B cell (primary cell): Measurements from ENCODE around the gene CHAF1B. TPM values are rescaled to one million over a fixed set of nuclear protein-coding genes. Genes with fewer than 3 reads are reported as not detected.

ENCODE experiments used
- ATAC-seq: fragments of 200-7000 bp; cut with Tn5 transposase; one replicate; pipeline ENCODE4 v1.10.0; 2021; ENCODE audit warnings: low read depth, mild to moderate bottlenecking, moderate number of reproducible peaks, moderate library complexity
- CTCF ChIA-PET: fragments of 350-600 bp; sonication (Branson Sonifier 250); formaldehyde crosslinking; loops from one replicate; lab custom pipeline; 2021; ENCODE audit warnings: antibody characterized with exemption, inconsistent platforms; lab: Charles Lee
- POLR2A ChIA-PET: fragments of 350-600 bp; sonication (Branson Sonifier 250); formaldehyde crosslinking; loops from one replicate; lab custom pipeline; 2021; ENCODE audit warnings: antibody characterized with exemption; lab: Charles Lee
- DNase-seq: peaks from one replicate; pipeline ENCODE4 v3.0.0; 2013
- H2AFZ ChIP-seq: 2 replicates; pipeline ENCODE4 v1.6.1; 2012; ENCODE audit warnings: mild to moderate bottlenecking, low read depth, low read length; ENCODE audit not compliant: insufficient read depth, poor library complexity, severe bottlenecking
- H3K27ac ChIP-seq, 2 donors: 1 replicate in 1 of 2; 2 replicates in 1 of 2; pipeline ENCODE4 v1.5.1; 2012 to 2013; ENCODE audit warnings: low read length in 2 of 2, mild to moderate bottlenecking in 2 of 2, moderate library complexity in 1 of 2
- H3K27me3 ChIP-seq, 4 experiments: fragments of 200-600 bp in 1 of 4; sonication (generic) in 1 of 4; replicated peaks in 1 of 4; 1 replicate in 2 of 4; 2 replicates in 2 of 4; pipeline versions ENCODE4 v1.6.1 to v1.7.0; 2013 to 2016; ENCODE audit warnings: low read length in 3 of 4, mild to moderate bottlenecking in 2 of 4, mixed read lengths in 1 of 4, moderate library complexity in 1 of 4; ENCODE audit not compliant: insufficient read depth in 4 of 4, control insufficient read depth in 3 of 4; ENCODE audit errors: control extremely low read depth in 1 of 4
- H3K36me3 ChIP-seq, 2 experiments: replicated peaks in 1 of 2; 1 replicate in 1 of 2; 2 replicates in 1 of 2; pipeline versions ENCODE4 v1.6.1 to v1.7.1; 2013; ENCODE audit warnings: low read length in 1 of 2; ENCODE audit not compliant: insufficient read depth in 2 of 2, control insufficient read depth in 1 of 2; ENCODE audit errors: control extremely low read depth in 1 of 2, extremely low read depth in 1 of 2
- H3K4me1 ChIP-seq, 2 donors: fragments of 200-600 bp in 1 of 2; sonication (generic) in 1 of 2; 1 replicate in 1 of 2; 2 replicates in 1 of 2; pipeline versions ENCODE4 v1.5.1 to v1.6.1; 2013 to 2017; ENCODE audit warnings: low read length in 2 of 2; ENCODE audit not compliant: control insufficient read depth in 2 of 2, insufficient read depth in 2 of 2
- H3K4me2 ChIP-seq: replicated peaks from 2 replicates; pipeline ENCODE3; 2012; ENCODE audit warnings: mild to moderate bottlenecking, low read depth, low read length; ENCODE audit not compliant: poor library complexity, severe bottlenecking
- H3K4me3 ChIP-seq, 5 experiments: fragments of 200-600 bp in 1 of 5; sonication (generic) in 1 of 5; 1 replicate in 3 of 5; 2 replicates in 2 of 5; pipeline versions ENCODE4 v1.5.1 to v1.7.0; 2011 to 2016; ENCODE audit warnings: low read length in 4 of 5, mild to moderate bottlenecking in 4 of 5, low read depth in 2 of 5, control low read depth in 1 of 5, moderate library complexity in 1 of 5; ENCODE audit not compliant: insufficient read depth in 1 of 5; ENCODE audit errors: control extremely low read depth in 1 of 5, extremely low read depth in 1 of 5
- H3K79me2 ChIP-seq: fragments of 200-600 bp; sonication (generic); one replicate; pipeline ENCODE4 v1.6.0; 2016; ENCODE audit warnings: low read length; ENCODE audit not compliant: control insufficient read depth, insufficient read depth
- H3K9ac ChIP-seq: fragments of 200-600 bp; sonication (generic); 2 replicates; pipeline ENCODE4 v1.6.1; 2017; ENCODE audit warnings: mild to moderate bottlenecking, low read length, moderate library complexity
- H3K9me3 ChIP-seq, 3 donors: one replicate each; pipeline versions ENCODE4 v1.6.1 to v1.7.1; 2013; ENCODE audit warnings: low read length in 2 of 3; ENCODE audit not compliant: control insufficient read depth in 2 of 3, insufficient read depth in 1 of 3; ENCODE audit errors: control extremely low read depth in 1 of 3
- H4K20me1 ChIP-seq: 2 replicates; pipeline ENCODE4 v1.6.0; 2012; ENCODE audit warnings: mild to moderate bottlenecking, low read length; ENCODE audit not compliant: insufficient read depth, control insufficient read depth, poor library complexity, severe bottlenecking
- H3K27ac Mint-ChIP-seq: one replicate; pipeline ENCODE4 v1.8.0; 2021; ENCODE audit warnings: mixed read lengths
- H3K27me3 Mint-ChIP-seq: one replicate; pipeline ENCODE4 v1.8.0; 2021; ENCODE audit warnings: mixed read lengths
- H3K4me1 Mint-ChIP-seq: one replicate; pipeline ENCODE4 v1.8.0; 2021; ENCODE audit warnings: mixed read lengths
- H3K4me3 Mint-ChIP-seq: one replicate; pipeline ENCODE4 v1.8.0; 2021; ENCODE audit warnings: mixed read lengths
- H3K9me3 Mint-ChIP-seq: one replicate; pipeline ENCODE4 v1.8.0; 2022; ENCODE audit warnings: mixed read lengths; ENCODE audit not compliant: insufficient read depth
- EZH2 ChIP-seq: IDR thresholded peaks from 2 replicates; pipeline ENCODE4 v1.6.1; 2012; ENCODE audit warnings: borderline replicate concordance, low read depth, mild to moderate bottlenecking, moderate library complexity, low read length; ENCODE audit not compliant: insufficient read depth, poor library complexity, severe bottlenecking
- WGBS: methylation state at CpG from one replicate; pipeline ENCODE4 v1.1.5; 2013; ENCODE audit warnings: missing lambda C conversion rate; ENCODE audit not compliant: insufficient coverage; 5-methylcytosine and 5-hydroxymethylcytosine counted together
- intact Hi-C: fragments of 100-400 bp; cut with micrococcal nuclease; formaldehyde crosslinking; loops from one replicate; pipeline ENCODE4 v1.10.0; 2022
- polyA plus RNA-seq: library from polyadenylated mRNA; depleted of rRNA; stranded (reverse); fragments of >200 nt; gene quantifications from 2 replicates; pipeline ENCODE4 v1.2.3, GENCODE V29; 2012
- total RNA-seq, 2 donors: library from RNA; stranded (reverse); fragments of 120-200 nt in 1 of 2; gene quantifications; 1 replicate in 1 of 2; 2 replicates in 1 of 2; pipeline versions ENCODE4 v1.2.3 to v1.2.4, GENCODE V29; 2013 to 2022
- TF ChIP-seq, protein P1 (sequence below): fragments of 200-600 bp; IDR thresholded peaks from one replicate; pipeline ENCODE4 v1.8.0; 2022; ENCODE audit warnings: antibody characterized with exemption, mild to moderate bottlenecking

Gene CHAF1B
- total and polyA plus RNA-seq, 2 donors (not counting 1 experiment from before 2014, with no cell fraction given), result 1.1 to 1.9 TPM

DNA sequence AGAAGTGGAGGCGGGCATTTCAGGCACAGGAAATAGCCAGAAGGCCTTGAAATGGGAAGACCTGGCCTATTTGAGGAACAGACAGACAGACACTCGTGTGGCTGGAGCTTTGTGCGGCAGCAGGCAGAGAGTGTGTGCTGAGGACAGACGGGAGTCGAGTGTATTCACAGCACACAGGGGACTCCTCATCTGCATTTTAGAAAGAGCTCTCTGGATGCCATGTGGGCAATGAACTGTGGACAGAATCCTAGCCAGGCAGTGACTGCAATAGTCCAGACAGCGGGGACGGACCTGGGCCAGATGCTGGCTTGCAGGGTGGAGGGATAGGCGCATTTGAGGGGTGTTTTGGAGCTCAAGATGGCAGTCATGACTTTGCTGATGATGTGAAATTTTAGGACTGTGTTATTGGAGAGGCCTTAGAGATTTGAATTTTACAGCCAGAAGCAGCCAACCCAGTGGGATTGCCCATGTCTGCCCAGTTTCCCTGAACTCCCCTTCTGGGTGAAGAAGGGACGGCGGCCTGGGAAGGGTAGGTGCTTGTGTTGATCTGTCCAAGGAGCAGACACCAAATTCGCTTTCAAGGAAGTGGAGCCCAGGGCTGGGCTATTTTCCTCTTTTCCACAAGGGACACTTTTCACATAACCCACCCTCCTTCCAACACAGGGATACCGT is 43.7 kb downstream of the CHAF1B start:
- no peak for ATAC-seq
- peak overlapping the region; percentile 88 for H3K4me3 Mint-ChIP-seq
- Histone ChIP-seq H3K4me3 (no peak overlapping the region), H3K79me2 (no peaks in the 10 kb centered on the region), H3K9ac (no peak overlapping the region), H3K27ac (no peak overlapping the region), H3K4me1 (peaks cover 12 to 13% of the 10 kb centered on the region in 2 donors), H3K36me3 (no peaks in the 10 kb centered on the region), H3K9me3 (no peaks in the 10 kb centered on the region), H3K27me3 (peaks cover 0 to 22% (median 5%) of the 10 kb centered on the region in 4 experiments), H3K4me2 (no peak overlapping the region), H2AFZ (no peak overlapping the region), H4K20me1 (no peaks in the 10 kb centered on the region)
- ChIA-PET CTCF (no interaction called here), POLR2A (no interaction called here)
- peaks cover 29% of the 10 kb centered on the region for H3K27me3 Mint-ChIP-seq
- intact Hi-C loops, result no loop called here
- DNase-seq, result no peak
- peaks cover 20% of the 10 kb centered on the region for H3K4me1 Mint-ChIP-seq
- WGBS, result 88% methylated on average over 12 of the region's 12 CpGs
- peak overlapping the region; percentile 26 for H3K27ac Mint-ChIP-seq
- TF ChIP-seq EZH2, result no peak
- TF ChIP-seq, protein P1, sequence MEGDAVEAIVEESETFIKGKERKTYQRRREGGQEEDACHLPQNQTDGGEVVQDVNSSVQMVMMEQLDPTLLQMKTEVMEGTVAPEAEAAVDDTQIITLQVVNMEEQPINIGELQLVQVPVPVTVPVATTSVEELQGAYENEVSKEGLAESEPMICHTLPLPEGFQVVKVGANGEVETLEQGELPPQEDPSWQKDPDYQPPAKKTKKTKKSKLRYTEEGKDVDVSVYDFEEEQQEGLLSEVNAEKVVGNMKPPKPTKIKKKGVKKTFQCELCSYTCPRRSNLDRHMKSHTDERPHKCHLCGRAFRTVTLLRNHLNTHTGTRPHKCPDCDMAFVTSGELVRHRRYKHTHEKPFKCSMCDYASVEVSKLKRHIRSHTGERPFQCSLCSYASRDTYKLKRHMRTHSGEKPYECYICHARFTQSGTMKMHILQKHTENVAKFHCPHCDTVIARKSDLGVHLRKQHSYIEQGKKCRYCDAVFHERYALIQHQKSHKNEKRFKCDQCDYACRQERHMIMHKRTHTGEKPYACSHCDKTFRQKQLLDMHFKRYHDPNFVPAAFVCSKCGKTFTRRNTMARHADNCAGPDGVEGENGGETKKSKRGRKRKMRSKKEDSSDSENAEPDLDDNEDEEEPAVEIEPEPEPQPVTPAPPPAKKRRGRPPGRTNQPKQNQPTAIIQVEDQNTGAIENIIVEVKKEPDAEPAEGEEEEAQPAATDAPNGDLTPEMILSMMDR, result no peak
- no peaks in the 10 kb centered on the region for H3K9me3 Mint-ChIP-seq

DNA sequence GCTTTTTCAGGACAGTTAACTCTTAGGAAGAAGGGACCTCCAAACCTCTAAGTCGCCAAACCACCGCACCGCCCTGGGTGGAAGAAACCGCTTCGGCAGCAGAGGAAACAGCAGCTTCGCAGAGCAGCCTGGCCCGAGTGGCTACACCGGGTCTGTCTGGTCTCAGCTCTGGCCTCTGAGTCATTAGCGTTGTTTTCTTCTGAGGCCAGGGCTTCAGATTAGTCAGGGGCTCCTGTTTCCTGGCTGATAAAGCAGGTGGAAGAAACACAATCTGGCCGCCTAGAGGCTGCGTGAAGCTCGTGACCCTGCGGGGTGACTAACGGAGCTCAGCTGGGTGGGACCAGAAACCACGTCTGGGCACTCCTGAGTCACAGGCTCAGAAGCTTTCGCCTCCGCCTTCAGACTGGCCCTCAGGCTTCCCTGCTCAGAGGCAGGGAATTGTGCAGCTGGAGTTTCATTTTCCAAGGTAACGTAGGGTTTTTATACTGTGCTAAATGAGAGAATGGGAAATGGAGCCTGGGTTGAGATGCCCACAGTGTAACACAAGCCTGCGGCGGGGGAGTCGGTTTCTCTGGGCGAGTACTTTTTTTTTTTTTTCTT is 44.9 kb downstream of the CHAF1B start:
- H4K20me1 ChIP-seq, result no peaks in the 10 kb centered on the region
- Mint-ChIP-seq H3K9me3 (no peaks in the 10 kb centered on the region), H3K4me1 (peaks cover 20% of the 10 kb centered on the region), H3K27me3 (peaks cover 36% of the 10 kb centered on the region), H3K27ac (peak overlapping the region; percentile 95), H3K4me3 (peak overlapping the region; percentile 88)
- no peaks in the 10 kb centered on the region for H3K9me3 ChIP-seq
- no peak overlapping the region for H3K27ac ChIP-seq
- peak overlapping the region; percentile 67 for H3K4me2 ChIP-seq
- 5% methylated on average over 22 of the region's 22 CpGs for WGBS
- ATAC-seq, result peak; percentile 94
- H3K4me3 ChIP-seq, result peak overlapping the region in 4 of 5 experiments; percentile 0 to 50 (median 40)
- no peaks in the 10 kb centered on the region for H3K36me3 ChIP-seq
- H2AFZ ChIP-seq, result peak overlapping the region; percentile 72
- H3K79me2 ChIP-seq, result no peaks in the 10 kb centered on the region
- peaks cover 12 to 13% of the 10 kb centered on the region in 2 donors for H3K4me1 ChIP-seq
- ChIA-PET CTCF (interaction anchor here (0.6 to 1.1 kb wide), 4 partner anchors 9 to 305 kb away, joined by 3 to 4 read pairs (median 3); no protein-coding TSS in a partner anchor), POLR2A (interaction anchor here (0.5 kb wide), 1 partner anchor 291 kb away, joined by 9 read pairs; no protein-coding TSS in a partner anchor)
- DNase-seq, result peak; percentile 62
- H3K27me3 ChIP-seq, result peaks cover 0 to 22% (median 5%) of the 10 kb centered on the region in 4 experiments
- no peak for TF ChIP-seq EZH2
- TF ChIP-seq, protein P1, result no peak
- peak overlapping the region; percentile 54 for H3K9ac ChIP-seq
- intact Hi-C loops, result loop anchor here (1.0 kb wide), 1 partner anchor 10 kb away; no protein-coding TSS in a partner anchor
